ENCODE results near the gene ERICH6B.
"Not testable (repeated sequence)": the region's sequence is repeated elsewhere in the genome, so short reads cannot be mapped to it uniquely, and the experiment has no call there.

ERICH6B gene

DNA sequence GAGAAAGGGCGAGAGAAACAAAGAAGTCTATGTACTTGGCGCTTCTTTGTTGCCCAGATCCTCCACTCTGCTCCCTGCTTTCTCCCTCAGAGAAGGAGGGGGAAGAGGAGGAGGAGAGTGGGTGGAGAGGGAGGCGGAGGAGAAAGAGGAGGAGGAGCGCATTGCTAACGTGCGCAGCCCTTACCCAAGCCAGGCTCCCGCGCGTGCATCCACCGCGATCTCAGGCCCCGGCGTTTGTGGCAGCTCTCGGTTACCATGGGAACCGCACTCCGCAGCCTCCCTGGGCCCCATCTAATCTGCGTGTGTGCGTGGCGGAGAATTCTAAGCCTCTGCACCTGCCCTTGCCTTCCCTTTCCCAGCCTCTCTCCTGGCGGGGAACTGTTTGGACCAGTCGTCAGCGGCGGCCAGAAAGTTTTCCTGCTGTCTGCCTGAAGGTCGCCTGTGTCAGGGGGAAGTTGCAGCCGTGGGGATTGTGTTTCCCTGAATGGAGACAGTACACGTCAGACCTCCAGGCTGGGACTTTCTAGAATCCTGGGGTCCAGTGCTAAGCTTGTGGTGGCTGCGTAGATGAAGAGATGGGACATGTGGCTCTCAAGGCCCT lies at the start of gene ERICH6B:
Gene ERICH6B, minus strand, starts transcription at position 239 of the 601 bp plus-strand sequence. CDS start 18,734 bp downstream, outside the sequence.
- peak; percentile 19 for DNase-seq (ENCODE audit: low spot score)

DNA sequence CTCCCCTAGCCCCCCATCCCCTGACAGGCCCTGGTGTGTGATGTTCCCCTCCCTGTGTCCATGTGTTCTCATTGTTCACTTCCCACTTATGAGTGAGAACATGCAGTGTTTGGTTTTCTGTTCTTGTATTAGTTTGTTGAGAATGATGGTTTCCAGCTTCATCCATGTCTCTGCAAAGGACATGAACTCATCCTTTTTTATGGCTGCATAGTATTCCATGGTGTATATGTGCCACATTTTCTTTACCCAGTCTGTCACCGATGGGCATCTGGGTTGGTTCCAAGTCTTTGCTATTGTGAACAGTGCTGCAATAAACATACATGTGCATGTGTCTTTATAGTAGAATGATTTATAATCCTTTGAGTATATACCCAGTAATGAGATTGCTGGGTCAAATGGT lies 47.4 kb upstream of the ERICH6B start:
- DNase-seq (ENCODE audit: low spot score), result not testable (repeated sequence)

DNA sequence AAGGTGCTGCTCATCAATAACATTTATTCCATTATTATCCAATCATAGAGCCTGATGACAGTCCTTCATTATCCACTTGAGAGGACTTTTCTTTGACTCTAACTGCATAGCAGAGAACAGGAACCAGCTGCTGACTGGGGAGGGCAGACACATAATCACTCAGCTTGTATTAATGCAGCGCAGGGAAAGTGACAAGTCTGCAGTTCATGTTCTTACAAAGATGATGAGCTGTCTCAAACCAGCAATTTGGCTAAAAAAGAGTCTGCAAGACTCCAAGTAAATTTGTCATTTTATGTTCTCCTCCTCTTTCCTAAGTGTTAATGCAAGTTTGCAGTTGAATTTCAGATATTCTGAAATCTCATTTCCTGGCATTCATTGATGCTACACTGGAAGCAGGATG lies 46.6 kb upstream of the ERICH6B start:
- DNase-seq (ENCODE audit: low spot score), result no peak

DNA sequence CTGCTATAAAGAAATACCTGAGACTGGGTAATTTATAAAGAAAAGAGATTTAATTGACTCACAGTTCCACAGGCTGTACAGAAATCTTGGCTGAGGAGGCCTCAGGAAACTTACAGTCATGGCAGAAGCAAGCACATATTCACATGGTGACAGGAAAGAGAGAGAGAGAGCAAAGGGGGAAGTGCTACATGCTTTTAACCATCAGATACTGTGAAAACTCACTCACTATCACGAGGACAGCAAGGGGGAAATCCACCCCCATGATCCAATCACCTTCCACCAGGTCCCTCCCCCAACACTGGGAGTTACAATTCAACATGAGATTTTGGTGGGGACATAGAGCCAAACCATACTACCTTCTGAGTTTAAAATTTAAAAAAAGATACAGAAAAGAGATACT lies 44.9 kb upstream of the ERICH6B start:
- not testable (repeated sequence) for DNase-seq (ENCODE audit: low spot score)

DNA sequence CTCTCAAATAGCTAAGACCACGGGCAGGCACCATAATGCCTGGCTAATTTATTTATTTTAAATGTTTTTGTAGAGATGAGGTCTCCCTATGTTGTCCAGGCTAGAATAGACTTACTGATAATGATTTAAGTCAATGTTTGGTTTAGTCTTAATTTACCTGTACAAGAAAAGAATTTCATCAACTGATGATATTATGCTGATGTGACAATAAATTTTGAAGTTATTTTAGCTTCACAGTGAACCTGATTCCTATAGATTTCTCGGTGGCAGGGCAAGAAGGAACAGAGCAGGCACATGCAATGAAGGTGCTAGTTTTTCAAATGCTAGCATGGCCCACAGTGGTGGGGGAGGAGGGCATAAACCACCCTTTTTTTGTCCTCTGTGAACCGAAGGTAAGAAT lies 44.0 kb upstream of the ERICH6B start:
- no peak for DNase-seq (ENCODE audit: low spot score)

DNA sequence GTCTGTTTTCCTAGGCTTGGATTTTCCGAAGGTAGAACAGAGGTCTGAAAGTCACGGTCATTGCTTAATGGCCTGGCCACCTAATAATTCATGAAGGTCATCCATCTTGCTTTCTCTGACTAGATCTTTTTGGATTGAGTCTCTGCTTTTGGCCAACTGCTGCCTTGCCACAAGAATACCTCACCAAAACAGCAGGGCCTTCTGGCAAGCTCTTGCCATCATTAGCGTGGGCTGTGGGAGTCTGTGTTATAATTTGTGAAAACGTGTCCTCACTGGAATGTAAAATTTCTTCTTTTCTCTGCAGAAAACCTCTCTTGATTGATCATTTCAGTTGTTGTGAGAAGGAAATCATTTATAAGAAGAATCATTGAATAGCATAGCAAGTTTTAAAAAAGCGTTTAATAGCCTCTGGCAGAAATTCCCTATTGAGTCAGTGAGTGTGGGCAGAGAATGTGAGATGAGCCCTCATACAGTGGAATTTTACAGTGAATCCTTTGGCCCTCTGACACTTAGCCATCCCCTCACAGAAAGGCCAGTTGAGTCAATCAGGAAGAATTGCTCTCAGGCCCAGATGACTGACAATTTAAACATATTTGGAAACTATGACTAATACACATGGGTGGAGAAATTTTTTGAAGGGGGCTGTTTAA lies 43.2 kb upstream of the ERICH6B start:
- peak; percentile 30 for DNase-seq (ENCODE audit: low spot score)

DNA sequence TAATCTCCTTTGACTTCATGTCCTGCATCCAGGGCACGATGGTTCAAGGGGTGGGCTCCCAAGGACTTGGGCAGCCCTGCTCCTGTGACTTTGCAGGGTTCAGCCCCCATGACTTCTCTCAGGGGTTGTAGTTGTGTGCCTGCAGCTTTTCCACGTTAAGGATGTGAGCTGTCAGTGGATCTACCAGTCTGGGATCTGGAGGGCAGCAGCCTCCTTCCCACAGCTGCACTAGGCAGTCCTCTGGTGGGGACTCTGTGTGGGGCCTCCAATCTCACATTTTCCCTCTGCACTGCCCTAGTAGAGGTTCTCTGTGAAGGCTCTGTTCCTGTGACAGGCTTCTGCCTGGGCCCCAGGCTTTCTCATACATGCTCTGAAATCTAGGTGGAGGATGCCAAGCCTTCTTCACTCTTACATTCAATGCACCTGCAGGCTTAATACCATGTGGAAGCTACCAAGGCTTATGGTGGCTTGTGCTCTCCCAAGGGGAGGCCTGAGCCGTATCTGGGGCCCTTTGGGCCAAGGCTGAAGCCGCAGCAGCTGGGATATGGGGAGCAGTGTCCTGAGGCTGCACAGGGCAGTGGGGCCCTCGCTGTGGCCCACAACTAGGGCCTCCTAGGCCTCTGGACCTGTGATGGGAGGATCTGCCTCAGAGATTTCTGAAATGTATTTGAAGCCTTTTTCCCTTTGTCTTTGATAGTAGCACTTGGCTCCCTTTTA lies 39.3 kb upstream of the ERICH6B start:
- DNase-seq (ENCODE audit: low spot score), result no peak

DNA sequence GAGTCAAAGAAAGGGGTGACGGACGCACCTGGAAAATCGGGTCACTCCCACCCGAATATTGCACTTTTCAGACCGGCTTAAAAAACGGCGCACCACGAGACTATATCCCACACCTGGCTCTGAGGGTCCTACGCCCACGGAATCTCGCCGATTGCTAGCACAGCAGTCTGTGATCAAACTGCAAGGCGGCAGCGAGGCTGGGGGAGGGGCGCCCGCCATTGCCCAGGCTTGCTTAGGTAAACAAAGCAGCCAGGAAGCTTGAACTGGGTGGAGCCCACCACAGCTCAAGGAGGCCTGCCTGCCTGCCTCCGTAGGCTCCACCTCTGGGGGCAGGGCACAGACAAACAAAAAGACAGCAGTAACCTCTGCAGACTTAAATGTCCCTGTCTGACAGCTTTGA lies 29.7 kb upstream of the ERICH6B start:
- DNase-seq (ENCODE audit: low spot score), result not testable (repeated sequence)

DNA sequence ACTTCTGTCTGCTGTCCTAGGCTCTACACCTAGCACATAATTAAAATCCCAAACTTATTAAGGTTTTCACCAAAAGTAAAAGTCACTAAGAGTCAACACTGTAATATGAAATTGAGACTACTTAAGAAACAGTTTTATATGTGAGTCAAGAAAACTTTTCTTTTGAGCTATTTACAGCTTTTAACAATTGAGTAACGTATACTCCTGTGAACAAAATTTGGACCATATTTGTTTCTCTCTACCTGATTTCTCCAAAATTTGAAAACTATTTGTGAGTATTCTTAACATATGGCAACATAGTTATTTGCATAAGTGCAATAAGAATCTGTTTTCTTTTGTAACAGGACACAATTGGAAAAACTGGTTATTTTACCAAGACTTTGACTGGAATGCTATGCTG lies 26.6 kb upstream of the ERICH6B start:
- DNase-seq (ENCODE audit: low spot score), result not testable (repeated sequence)

DNA sequence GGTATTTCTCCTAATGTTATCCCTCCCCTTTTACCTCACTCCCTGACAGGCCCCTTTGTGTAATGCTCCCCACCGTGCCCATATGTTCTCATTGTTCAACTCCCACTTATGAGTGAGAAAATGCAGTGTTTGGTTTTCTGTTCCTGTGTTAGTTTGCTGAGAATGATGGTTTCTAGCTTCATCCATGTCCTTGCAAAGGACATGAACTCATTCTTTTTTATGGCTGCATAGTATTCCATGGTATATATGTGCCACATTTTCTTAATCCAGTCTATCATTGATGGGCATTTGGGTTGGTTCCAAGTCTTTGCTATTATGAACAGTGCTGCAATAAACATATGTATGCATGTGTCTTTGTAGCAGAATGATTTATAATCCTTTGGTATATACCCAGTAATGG lies 19.8 kb upstream of the ERICH6B start:
- DNase-seq (ENCODE audit: low spot score), result not testable (repeated sequence)

DNA sequence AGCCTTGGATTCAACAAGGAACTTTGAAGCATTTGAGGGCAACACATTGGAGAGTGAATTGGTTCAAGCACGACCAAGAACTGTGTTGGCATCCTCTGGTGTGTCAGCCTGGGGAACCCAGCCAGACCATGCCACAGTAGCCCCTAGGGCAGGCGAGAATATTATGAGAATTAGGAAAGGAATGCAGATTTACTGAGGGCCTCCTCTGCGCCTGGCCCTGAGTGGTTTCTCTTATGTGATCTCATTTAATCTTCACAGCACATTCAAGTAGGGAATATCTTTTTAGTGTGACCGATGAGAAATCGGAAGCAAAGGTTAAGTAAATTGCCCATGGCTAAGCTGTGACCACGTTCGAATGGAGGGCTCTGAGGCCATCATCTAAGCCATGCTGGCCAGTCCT lies 15.3 kb upstream of the ERICH6B start:
- no peak for DNase-seq (ENCODE audit: low spot score)

DNA sequence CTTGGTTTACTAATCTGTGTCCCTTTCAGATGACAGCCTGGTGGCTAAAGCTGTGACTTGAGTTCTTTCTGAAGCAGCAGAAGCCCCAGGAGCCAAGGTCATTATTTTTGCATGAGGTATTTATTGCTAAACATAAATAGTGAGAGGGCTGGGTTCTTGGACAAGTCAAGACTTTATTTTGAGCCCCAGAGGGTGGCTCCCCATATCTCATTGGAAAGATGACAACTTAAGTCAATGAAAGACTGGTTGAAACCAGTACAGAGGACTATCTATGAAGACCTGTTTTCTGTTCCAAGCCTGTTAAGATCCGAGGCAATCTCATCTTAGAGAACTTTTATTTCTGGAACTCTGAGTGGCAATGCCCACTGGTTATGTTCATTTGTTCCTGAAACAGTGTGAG lies 14.4 kb upstream of the ERICH6B start:
- DNase-seq (ENCODE audit: low spot score), result no peak

DNA sequence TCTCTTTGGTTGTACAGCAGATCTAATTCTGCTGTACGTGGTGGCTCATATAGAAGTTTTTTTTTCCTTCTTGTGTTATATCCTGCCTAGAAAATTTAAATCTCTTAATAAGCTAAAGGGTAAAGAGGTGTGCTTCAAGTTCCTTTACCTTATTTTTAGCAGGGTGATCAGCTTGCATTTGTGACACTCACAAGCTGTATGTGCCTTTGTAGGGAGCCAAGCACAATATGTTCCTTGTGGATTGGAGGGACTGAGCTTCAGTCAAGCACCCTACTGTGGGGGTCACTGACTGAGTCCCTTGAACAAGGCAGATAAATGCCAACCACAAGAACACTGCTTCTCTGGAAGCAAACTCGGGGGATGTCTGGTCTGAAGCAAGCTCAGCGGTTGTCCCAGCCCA lies 12.6 kb upstream of the ERICH6B start:
- no peak for DNase-seq (ENCODE audit: low spot score)

DNA sequence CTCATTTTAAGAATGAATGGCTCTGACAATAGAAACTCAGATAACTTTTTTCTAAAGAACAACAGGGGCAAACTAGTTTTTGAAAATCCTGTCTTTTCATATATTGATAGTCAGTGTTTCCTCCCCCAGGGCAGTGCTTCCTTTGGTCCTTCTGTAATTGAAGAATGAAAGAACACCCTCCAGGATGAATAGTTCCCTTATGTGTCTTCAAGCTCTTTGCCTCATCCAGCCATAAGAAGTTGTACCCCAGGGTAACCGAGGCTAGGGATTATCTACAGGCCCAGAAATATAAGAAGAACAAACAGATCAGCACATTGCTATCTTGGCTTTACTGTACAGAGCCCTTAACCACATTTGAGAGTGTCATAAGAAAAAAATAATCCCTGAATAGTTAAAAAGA lies 12.1 kb upstream of the ERICH6B start:
- DNase-seq (ENCODE audit: low spot score), result no peak

DNA sequence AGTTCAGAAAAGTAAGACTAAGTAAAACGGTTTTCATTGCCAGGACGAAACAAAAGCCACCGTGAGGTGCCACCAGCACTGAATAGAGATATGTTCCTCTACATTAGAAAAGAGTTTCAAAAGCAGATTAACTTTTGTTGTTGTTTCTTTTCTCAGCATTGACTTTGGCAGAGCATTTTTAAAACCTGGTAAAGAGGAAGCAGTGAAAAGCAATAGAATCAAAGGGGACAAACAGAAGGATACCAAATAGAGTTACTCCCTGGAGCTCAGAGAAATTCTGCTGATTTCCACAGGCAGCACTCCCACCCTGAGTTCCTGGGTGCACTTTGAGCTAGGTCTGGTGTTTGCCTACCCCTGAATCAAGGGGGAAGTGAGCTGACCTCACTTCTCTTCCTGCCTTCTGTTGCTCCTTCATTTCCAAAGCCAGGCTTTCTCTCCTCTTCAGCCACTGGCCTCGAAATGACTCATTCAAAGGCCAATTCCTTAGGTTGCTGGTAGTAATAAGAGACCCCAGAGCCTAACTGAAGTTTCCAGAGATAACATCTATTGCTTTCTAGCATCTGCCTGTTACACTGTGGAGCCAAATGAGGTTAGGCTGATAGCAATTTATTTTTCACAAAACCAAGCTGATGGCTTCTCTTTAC lies 11.3 kb upstream of the ERICH6B start:
- no peak for DNase-seq (ENCODE audit: low spot score)

DNA sequence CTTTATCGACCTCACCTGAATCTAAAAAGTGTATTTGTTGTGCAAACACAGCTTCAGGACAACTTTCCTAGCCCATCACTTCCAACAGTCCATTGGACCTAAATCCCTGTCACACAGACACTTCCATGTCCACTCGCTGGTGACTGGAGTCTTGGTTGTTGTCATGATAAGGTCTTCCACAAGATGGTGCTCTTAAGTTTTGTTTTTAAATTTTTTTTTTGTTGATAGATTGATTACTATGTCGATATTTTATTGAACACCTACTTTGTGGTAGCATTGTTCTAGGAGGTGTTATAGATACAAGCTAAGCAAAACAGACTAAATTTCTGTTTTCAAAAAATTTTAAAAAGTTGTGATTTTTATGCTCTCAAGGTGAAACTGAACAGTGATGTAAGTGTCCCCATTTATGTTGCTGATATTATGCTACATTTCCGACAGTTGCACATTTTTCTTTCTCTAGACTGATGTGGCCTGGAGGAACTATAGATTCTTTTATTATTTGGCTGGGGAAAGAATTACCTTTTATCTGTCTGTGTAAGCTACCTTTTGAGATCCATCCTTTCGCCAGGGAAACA lies 8.1 kb upstream of the ERICH6B start:
- peak; percentile 32 for DNase-seq (ENCODE audit: low spot score)

DNA sequence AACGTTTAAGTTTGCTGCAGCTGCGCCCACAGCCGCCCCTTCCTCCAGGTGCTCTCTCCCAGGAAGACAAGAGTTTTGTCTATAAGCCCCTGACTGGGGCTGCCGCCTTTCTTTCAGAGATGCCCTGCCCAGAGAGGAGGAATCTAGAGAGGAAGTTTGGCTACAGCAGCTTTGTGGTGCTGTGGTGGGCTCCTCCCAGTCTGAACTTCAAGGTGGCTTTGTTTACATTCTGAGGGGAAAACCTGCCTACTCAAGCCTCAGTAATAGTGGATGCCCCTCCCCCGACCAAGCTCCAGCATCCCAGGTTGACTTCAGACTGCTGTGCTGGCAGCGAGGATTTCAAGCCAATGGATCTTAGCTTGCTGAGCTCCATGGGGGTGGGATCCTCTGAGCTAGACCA lies 6.4 kb upstream of the ERICH6B start:
- no peak for DNase-seq (ENCODE audit: low spot score)

DNA sequence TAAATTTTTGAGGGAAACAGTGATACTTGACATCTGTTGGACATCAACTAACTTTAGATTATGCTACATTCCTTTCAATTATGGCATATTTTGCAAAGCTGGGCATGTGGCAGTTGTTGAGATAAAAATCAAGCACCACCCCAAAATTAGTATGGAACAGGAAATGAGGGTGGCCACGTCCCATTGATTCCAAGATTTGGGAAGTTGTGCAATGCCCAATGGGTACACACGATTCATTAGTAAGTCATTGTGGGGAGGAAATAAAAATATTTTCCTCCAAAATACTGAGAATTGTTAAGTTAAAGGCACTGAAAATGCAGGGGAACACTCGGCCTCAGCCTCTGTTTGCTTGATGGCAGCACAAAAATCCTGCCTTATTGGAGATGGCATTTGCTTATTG lies 7.6 kb downstream of the ERICH6B start:
- DNase-seq (ENCODE audit: low spot score), result no peak

DNA sequence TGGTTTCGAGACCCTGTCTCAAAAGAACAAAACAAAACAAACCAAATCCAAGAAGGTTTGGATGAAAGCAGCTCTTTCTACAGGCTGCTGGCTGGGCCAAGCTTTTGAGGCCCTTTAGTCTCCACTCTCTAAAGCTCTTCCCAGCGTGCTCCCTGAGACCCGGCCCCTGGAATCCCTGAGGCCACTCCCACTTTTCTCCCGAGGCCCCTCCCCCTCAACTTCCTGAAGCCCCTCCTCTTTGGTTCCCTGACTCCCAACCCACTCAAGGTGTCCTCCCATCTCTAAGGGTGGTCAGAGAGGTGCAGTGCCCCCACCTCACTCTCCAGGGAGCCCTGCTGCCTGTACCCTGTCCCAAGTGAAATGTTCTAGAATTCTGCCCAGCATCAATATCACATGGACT lies 10.6 kb downstream of the ERICH6B start:
- no peak for DNase-seq (ENCODE audit: low spot score)

DNA sequence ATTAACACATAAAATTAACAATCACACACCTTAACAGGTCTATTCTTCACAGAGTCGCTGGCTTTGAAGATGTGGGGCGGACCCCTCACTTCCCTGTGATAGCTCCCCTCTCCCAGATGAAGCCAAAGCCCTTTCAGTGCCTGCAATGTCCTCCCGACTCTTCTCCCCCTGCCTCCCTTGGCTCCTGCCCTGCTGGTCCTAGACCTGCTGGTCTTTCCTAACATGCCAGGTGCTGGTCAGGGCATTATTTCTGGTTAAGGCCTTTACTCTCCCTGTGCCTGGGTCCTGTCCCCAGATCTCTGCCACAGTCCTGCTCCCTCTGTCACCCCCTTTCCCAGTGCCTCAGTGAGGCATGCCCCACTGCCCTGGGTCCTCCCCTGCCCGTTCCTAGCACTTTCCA lies 12.2 kb downstream of the ERICH6B start:
- DNase-seq (ENCODE audit: low spot score), result no peak

DNA sequence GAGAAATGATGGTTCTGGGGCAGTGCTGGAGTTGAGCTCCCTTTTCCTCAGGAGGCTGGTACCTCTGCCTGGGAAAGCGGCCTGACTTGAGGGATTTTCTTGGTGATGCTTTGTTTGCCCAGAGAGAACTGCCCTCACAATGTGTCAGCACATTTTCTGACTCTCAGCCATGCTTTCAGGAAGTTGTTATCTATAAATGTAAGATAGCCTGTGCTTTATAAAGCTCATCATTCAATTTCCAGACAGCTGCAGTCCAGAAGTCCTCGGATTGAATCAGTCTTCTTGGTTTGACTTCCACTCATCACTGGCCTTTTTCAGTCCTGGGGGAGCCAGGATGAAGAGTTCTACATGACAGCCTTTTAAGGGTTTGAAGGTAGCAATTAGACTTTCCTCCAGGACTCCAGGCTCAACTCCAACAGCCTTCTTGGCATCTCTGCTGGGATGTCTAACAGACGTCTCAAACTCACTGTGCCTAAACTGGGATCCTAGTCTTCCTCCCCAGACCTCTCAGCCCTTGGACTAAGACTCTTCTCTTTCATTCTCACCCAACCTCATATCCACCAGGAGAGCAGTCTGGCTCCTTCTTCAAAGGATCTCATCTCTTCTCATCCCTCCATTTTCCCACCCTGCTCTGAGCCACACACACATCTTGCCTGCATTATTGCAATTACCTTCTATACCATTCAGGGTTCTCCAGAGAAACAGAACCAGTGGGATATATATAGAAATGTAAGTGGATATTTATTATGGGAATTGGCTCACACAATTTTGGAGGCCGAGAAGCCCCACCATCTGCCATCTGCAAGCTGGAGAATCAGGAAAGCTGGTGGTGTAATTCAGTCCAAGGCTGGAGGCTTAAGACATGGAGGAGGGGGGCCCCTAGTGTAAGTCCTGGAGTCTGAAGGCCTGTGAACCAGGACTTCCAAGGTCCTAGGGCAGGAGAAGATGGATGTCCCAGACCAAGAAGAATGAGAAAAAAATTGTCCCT lies 13.1 kb downstream of the ERICH6B start:
- no peak for DNase-seq (ENCODE audit: low spot score)
